Activated CD8-positive, alpha-beta memory T cell treated with anti-CD3 and anti-CD28 coated beads for 24 hours (primary cell): ENCODE measurements around the gene CELSR1.
"Not testable (repeated sequence)": the region's sequence is repeated elsewhere in the genome, so short reads cannot be mapped to it uniquely, and the experiment has no call there.

Experiments
- DNase-seq: peaks from one replicate; pipeline ENCODE4 v3.0.0-alpha.2; 2020

The CELSR1 gene

GRCh38 chr22:46531581-46532175 is 5.7 kb downstream of the CELSR1 start:
- no peak for DNase-seq

GRCh38 chr22:46528121-46528610 is 9.3 kb downstream of the CELSR1 start:
- DNase-seq: no peak

- DNase-seq: no peak
Observed at GRCh38 chr22:46526244-46526839, 11.1 kb downstream of the CELSR1 start.

GRCh38 chr22:46525389-46526243 is 11.8 kb downstream of the CELSR1 start:
- DNase-seq: no peak

GRCh38 chr22:46524203-46524740 is 13.1 kb downstream of the CELSR1 start:
- DNase-seq: no peak

- no peak for DNase-seq
Observed at GRCh38 chr22:46522797-46523196, 14.6 kb downstream of the CELSR1 start.

- no peak for DNase-seq
Observed at GRCh38 chr22:46521994-46522393, 15.4 kb downstream of the CELSR1 start.

GRCh38 chr22:46520880-46521279 is 16.5 kb downstream of the CELSR1 start:
- no peak for DNase-seq

GRCh38 chr22:46519377-46519776 is 18.0 kb downstream of the CELSR1 start:
- DNase-seq: no peak

- no peak for DNase-seq
Observed at GRCh38 chr22:46518542-46519325, 18.7 kb downstream of the CELSR1 start.

GRCh38 chr22:46518038-46518437 is 19.4 kb downstream of the CELSR1 start:
- no peak for DNase-seq

GRCh38 chr22:46517255-46517761 is 20.1 kb downstream of the CELSR1 start:
- no peak for DNase-seq

GRCh38 chr22:46516638-46517037 is 20.8 kb downstream of the CELSR1 start:
- no peak for DNase-seq

GRCh38 chr22:46516112-46516487 is 21.3 kb downstream of the CELSR1 start:
- DNase-seq: not testable (repeated sequence)

- DNase-seq: no peak
Observed at GRCh38 chr22:46515208-46516111, 22.0 kb downstream of the CELSR1 start.

GRCh38 chr22:46514592-46515207 is 22.7 kb downstream of the CELSR1 start:
- no peak for DNase-seq

GRCh38 chr22:46513908-46514550 is 23.4 kb downstream of the CELSR1 start:
- no peak for DNase-seq

- DNase-seq: no peak
Observed at GRCh38 chr22:46512683-46513082, 24.7 kb downstream of the CELSR1 start.

- no peak for DNase-seq
Observed at GRCh38 chr22:46512039-46512370, 25.4 kb downstream of the CELSR1 start.
